Putamen (tissue), 1 donor: ENCODE data around the gene DIP2C.
"Not testable (repeated sequence)": the region's sequence is repeated elsewhere in the genome, so short reads cannot be mapped to it uniquely, and the experiment has no call there.

Source experiments
- DNase-seq: peaks from one replicate; pipeline ENCODE4 v3.0.0-alpha.2; 2016; ENCODE audit warnings: low spot score

Gene DIP2C

GRCh38 chr10:597976-598375, 91.5 kb downstream of the DIP2C start:
- DNase-seq = no peak

- DNase-seq = no peak
These were observed 92.6 kb downstream of the DIP2C start for GRCh38 chr10:596725-597345.

- not testable (repeated sequence) for DNase-seq
These were observed 93.3 kb downstream of the DIP2C start for GRCh38 chr10:596131-596530.

GRCh38 chr10:595473-595872, 94.0 kb downstream of the DIP2C start:
- no peak for DNase-seq

- DNase-seq = no peak
These were observed 94.7 kb downstream of the DIP2C start for GRCh38 chr10:594584-595270.

- no peak for DNase-seq
These were observed 95.5 kb downstream of the DIP2C start for GRCh38 chr10:593901-594457.

- no peak for DNase-seq
These were observed 96.0 kb downstream of the DIP2C start for GRCh38 chr10:593421-593820.

GRCh38 chr10:593016-593415, 96.5 kb downstream of the DIP2C start:
- DNase-seq = no peak

GRCh38 chr10:591646-592045, 97.8 kb downstream of the DIP2C start:
- no peak for DNase-seq

GRCh38 chr10:590721-591120, 98.7 kb downstream of the DIP2C start:
- no peak for DNase-seq

GRCh38 chr10:589961-590680, 99.3 kb downstream of the DIP2C start:
- DNase-seq = no peak

GRCh38 chr10:588246-589165, 101.0 kb downstream of the DIP2C start:
- no peak for DNase-seq

GRCh38 chr10:586716-587115, 102.8 kb downstream of the DIP2C start:
- no peak for DNase-seq

- DNase-seq = no peak
These were observed 103.3 kb downstream of the DIP2C start for GRCh38 chr10:586151-586550.

- no peak for DNase-seq
These were observed 104.0 kb downstream of the DIP2C start for GRCh38 chr10:585502-585901.

- not testable (repeated sequence) for DNase-seq
These were observed 104.8 kb downstream of the DIP2C start for GRCh38 chr10:584497-585290.

GRCh38 chr10:583433-583832, 106.0 kb downstream of the DIP2C start:
- no peak for DNase-seq

GRCh38 chr10:581776-582330, 107.6 kb downstream of the DIP2C start:
- DNase-seq = no peak

GRCh38 chr10:580778-581177, 108.7 kb downstream of the DIP2C start:
- DNase-seq = no peak

- DNase-seq = no peak
These were observed 113.4 kb downstream of the DIP2C start for GRCh38 chr10:576130-576465.
